ENCODE measurements around the gene CDYL.

DNA sequence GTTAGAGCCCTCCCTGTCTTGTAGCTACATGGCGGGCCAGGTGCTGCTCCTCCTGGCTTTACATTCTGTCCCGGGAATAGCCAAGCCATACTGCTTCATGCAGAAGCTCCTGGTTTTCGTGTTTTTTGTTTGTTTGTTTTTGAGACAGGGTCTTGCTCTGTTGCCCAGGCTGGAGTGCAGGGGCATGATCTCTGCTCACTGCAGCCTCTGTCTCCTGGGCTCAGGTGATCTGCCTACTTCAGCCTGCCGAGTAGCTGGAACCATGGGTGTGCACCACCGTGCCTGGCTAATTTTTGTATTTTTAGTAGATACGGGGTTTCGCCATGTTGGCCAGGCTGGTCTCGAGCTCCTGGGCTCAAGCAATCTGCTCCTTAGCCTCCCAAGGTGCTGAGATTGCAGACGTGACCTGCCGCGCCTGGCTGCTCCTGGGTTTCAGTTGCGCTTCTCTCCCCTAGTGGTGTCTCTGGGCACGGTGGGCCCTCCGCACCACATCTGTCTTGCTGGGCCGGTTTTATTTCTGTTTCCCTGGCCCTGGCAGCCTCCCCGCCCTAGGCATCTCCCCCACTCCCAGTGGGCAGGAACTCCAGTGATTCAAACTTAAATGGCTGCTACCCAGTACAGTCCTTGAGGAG lies 12.9 kb downstream of the CDYL start:
- TF ChIP-seq POLR2A (IDR thresholded peaks at IDR 0.05): no peak
- TF ChIP-seq, protein P1, sequence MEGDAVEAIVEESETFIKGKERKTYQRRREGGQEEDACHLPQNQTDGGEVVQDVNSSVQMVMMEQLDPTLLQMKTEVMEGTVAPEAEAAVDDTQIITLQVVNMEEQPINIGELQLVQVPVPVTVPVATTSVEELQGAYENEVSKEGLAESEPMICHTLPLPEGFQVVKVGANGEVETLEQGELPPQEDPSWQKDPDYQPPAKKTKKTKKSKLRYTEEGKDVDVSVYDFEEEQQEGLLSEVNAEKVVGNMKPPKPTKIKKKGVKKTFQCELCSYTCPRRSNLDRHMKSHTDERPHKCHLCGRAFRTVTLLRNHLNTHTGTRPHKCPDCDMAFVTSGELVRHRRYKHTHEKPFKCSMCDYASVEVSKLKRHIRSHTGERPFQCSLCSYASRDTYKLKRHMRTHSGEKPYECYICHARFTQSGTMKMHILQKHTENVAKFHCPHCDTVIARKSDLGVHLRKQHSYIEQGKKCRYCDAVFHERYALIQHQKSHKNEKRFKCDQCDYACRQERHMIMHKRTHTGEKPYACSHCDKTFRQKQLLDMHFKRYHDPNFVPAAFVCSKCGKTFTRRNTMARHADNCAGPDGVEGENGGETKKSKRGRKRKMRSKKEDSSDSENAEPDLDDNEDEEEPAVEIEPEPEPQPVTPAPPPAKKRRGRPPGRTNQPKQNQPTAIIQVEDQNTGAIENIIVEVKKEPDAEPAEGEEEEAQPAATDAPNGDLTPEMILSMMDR (IDR thresholded peaks at IDR 0.05): no peak
- no peak for TF ChIP-seq POLR2AphosphoS5 (IDR thresholded peaks at IDR 0.05; ENCODE audit: insufficient read depth in 1 of 2, low read depth in 1 of 2)
